Effector CD4-positive, alpha-beta T cell (primary cell): ENCODE data around the gene ZFP36.

Source experiments
- DNase-seq: peaks from one replicate; pipeline ENCODE4 v3.0.0-alpha.2; 2020

Gene ZFP36

GRCh38 chr19:39405958-39406655 is 540 bp upstream of the ZFP36 start:
- DNase-seq = peak; percentile 88

GRCh38 chr19:39407410-39407659 is 688 bp downstream of the ZFP36 start:
- DNase-seq = no peak

GRCh38 chr19:39407660-39408391 is 1.2 kb downstream of the ZFP36 start:
- peak; percentile 57 for DNase-seq

- DNase-seq = peak; percentile 35
Measured at GRCh38 chr19:39408392-39409207, 2.0 kb downstream of the ZFP36 start.

GRCh38 chr19:39409208-39410016 is 2.8 kb downstream of the ZFP36 start:
- DNase-seq = peak; percentile 89

- peak; percentile 67 for DNase-seq
Measured at GRCh38 chr19:39410017-39410830, 3.6 kb downstream of the ZFP36 start.

GRCh38 chr19:39410831-39411080 is 4.1 kb downstream of the ZFP36 start:
- no peak for DNase-seq

GRCh38 chr19:39411081-39411831 is 4.6 kb downstream of the ZFP36 start:
- peak; percentile 31 for DNase-seq

- peak; percentile 90 for DNase-seq
Measured at GRCh38 chr19:39411832-39412099, 5.1 kb downstream of the ZFP36 start.

- DNase-seq = peak; percentile 96
Measured at GRCh38 chr19:39412100-39412866, 5.6 kb downstream of the ZFP36 start, which contains the start of gene PLEKHG2. PLEKHG2 (plus strand) TSS chr19:39412669; CDS start chr19:39414087, 1,418 bp downstream.

- no peak for DNase-seq
Measured at GRCh38 chr19:39412867-39413271, 6.2 kb downstream of the ZFP36 start.

- peak; percentile 33 for DNase-seq
Measured at GRCh38 chr19:39413272-39413910, 6.7 kb downstream of the ZFP36 start.

- peak; percentile 16 for DNase-seq
Measured at GRCh38 chr19:39413911-39414608, 7.4 kb downstream of the ZFP36 start.

- no peak for DNase-seq
Measured at GRCh38 chr19:39415111-39416046, 8.7 kb downstream of the ZFP36 start.

- DNase-seq = no peak
Measured at GRCh38 chr19:39416152-39417120, 9.8 kb downstream of the ZFP36 start.

GRCh38 chr19:39417463-39418181 is 11.0 kb downstream of the ZFP36 start:
- DNase-seq = no peak

- DNase-seq = no peak
Measured at GRCh38 chr19:39419003-39419402, 12.4 kb downstream of the ZFP36 start.
